Gastroesophageal sphincter (tissue), 3 donors: ENCODE results near the gene DUS1L.

Experiments
- EP300 ChIP-seq: sonication (generic); formaldehyde crosslinking; IDR thresholded peaks from one replicate; pipeline ENCODE4 v1.6.1; 2017; ENCODE audit warnings: antibody characterized with exemption, mild to moderate bottlenecking
- TF ChIP-seq, protein P1 (sequence below), 4 experiments: fragments of 200-600 bp in 2 of 4; fragments of 450-650 bp in 2 of 4; sonication (generic) in 1 of 4; IDR thresholded peaks; one replicate each; pipeline ENCODE4 v1.5.1; 2017 to 2019; ENCODE audit warnings: antibody characterized with exemption in 4 of 4, mild to moderate bottlenecking in 2 of 4, moderate library complexity in 2 of 4

DNA sequence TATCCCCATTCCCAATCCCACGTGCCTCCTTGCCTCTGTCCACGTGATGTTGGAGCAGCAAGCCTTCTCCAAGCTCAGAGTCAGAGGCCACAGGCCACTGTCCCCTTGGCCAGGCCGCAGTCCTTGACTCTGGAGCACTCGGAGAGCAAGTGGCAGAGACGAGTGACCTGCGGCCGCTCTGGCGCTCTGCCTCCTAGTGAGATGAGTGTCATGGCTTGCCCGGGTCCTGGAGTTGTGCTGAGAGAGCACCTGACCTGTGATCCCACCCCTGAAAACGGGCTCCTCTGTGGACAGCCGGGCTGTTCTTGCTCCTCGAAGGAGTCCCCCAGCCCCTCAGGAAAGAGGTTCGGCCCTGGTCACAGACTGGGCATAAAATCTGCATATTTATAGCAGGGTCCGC, 42.4 kb upstream of the DUS1L start:
- TF ChIP-seq, protein P1, sequence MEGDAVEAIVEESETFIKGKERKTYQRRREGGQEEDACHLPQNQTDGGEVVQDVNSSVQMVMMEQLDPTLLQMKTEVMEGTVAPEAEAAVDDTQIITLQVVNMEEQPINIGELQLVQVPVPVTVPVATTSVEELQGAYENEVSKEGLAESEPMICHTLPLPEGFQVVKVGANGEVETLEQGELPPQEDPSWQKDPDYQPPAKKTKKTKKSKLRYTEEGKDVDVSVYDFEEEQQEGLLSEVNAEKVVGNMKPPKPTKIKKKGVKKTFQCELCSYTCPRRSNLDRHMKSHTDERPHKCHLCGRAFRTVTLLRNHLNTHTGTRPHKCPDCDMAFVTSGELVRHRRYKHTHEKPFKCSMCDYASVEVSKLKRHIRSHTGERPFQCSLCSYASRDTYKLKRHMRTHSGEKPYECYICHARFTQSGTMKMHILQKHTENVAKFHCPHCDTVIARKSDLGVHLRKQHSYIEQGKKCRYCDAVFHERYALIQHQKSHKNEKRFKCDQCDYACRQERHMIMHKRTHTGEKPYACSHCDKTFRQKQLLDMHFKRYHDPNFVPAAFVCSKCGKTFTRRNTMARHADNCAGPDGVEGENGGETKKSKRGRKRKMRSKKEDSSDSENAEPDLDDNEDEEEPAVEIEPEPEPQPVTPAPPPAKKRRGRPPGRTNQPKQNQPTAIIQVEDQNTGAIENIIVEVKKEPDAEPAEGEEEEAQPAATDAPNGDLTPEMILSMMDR (IDR thresholded peaks at IDR 0.05), result no peak
- TF ChIP-seq EP300, result no peak
